Measurements from ENCODE around the gene SALL1. TPM values are rescaled to one million over a fixed set of nuclear protein-coding genes. Genes with fewer than 3 reads are reported as not detected.

SALL1 gene
- total and polyA plus RNA-seq, 4 donors = 0.06 TPM; not detected in 3

DNA sequence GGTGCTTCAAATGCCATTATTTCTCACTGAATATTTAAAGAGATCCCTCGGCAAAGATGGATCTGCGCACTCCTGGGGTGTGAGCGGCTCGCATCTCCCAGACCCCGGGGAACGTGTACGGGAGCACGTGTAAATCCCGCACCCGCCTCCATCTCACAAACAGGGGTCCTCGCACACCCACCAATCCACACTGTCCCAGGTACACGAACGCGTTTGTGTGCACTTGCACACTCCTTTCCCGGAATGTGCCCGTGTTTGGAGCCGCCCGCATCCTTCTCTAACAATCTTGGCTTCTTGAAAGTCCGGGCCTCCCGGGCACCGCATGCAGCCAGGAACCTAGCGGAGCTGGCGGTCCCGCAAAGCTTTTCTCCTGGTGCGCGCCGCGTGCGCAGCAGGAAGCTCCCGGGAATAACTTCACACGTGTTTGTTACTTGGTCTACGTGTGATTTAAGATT lies 2.5 kb upstream of the SALL1 start:
- ATAC-seq (ENCODE audit: insufficient read depth, low FRiP score) (no peak), DNase-seq (peak in 2 of 3 donors; percentile 22 to 27)
- H3K9ac ChIP-seq (ENCODE audit: insufficient read depth in 1 of 2, low read length in 2 of 2) = no peak overlapping the region
- WGBS, 2 donors = 6 to 9% methylated on average over 32 of the region's 32 CpGs
- no peak overlapping the region for H3K4me3 ChIP-seq
- peaks cover 49 to 84% (median 73%) of the 10 kb centered on the region in 3 donors for H3K27me3 ChIP-seq (ENCODE audit: control insufficient read depth in 3 of 3, insufficient read depth in 3 of 3, low read length in 2 of 3)
- H3K4me1 ChIP-seq (ENCODE audit: control insufficient read depth in 5 of 5, insufficient read depth in 5 of 5, low read length in 5 of 5) = peaks cover 0 to 21% (median 0%) of the 10 kb centered on the region in 5 donors
- no peaks in the 10 kb centered on the region for H3K36me3 ChIP-seq (ENCODE audit: control insufficient read depth in 4 of 4, insufficient read depth in 4 of 4, low read length in 4 of 4)
- TF ChIP-seq, protein P1, sequence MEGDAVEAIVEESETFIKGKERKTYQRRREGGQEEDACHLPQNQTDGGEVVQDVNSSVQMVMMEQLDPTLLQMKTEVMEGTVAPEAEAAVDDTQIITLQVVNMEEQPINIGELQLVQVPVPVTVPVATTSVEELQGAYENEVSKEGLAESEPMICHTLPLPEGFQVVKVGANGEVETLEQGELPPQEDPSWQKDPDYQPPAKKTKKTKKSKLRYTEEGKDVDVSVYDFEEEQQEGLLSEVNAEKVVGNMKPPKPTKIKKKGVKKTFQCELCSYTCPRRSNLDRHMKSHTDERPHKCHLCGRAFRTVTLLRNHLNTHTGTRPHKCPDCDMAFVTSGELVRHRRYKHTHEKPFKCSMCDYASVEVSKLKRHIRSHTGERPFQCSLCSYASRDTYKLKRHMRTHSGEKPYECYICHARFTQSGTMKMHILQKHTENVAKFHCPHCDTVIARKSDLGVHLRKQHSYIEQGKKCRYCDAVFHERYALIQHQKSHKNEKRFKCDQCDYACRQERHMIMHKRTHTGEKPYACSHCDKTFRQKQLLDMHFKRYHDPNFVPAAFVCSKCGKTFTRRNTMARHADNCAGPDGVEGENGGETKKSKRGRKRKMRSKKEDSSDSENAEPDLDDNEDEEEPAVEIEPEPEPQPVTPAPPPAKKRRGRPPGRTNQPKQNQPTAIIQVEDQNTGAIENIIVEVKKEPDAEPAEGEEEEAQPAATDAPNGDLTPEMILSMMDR (IDR thresholded peaks at IDR 0.05; ENCODE audit: control extremely low read depth, extremely low read depth) = no peak
- no peak overlapping the region for H3K27ac ChIP-seq (ENCODE audit: low read depth in 1 of 2, low read length in 1 of 2)
- peaks cover 0 to 13% (median 0%) of the 10 kb centered on the region in 4 donors for H3K9me3 ChIP-seq (ENCODE audit: control insufficient read depth in 4 of 4, insufficient read depth in 3 of 4, low read length in 3 of 4)

DNA sequence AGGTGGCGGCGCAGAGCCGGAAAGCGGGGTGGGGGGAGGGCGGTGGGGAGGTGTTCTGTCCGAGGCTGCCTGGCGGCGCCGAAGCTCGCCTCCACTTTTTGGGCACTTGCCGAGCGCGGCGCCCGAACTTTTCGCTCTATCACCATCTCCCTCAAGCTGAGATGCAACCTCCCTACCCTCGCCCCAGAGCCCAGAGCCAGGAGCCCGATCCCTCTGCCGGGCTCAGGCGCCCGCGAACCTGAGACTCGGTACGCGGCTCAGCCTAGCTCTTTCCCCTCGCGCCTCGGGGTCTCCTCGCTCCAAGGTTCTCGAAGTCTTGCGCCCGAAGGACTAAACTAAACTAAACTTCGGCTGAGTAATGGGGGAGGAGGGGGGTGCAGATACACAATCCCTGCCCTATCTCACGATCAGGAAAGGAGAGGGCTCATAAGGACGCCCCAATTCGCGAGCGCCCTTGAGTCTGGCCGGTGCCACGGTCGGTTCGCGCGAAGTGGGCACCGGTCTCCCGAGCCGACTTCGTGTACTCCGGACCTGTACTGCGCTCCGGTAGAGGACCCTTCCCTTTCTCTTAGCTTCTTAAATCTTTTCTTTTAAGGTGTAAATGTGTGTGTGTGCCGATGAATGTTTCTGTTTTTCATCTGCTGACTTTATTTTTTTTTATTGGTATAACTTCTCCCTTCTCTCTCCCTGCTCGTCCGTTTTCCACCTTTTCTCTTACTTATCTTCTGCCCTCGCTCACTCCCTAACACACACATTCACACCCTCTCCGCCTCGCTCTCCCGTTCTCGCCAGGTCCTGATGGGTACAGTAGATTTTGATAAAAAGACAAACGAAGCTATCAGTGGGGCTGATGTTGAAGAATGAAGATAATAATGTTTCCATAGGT lies 1.9 kb upstream of the SALL1 start:
- Histone ChIP-seq H3K9ac (ENCODE audit: insufficient read depth in 1 of 2, low read length in 2 of 2) (no peak overlapping the region), H3K27me3 (ENCODE audit: control insufficient read depth in 3 of 3, insufficient read depth in 3 of 3, low read length in 2 of 3) (peaks cover 49 to 86% (median 75%) of the 10 kb centered on the region in 3 donors), H3K36me3 (ENCODE audit: control insufficient read depth in 4 of 4, insufficient read depth in 4 of 4, low read length in 4 of 4) (no peaks in the 10 kb centered on the region), H3K27ac (ENCODE audit: low read depth in 1 of 2, low read length in 1 of 2) (no peak overlapping the region), H3K9me3 (ENCODE audit: control insufficient read depth in 4 of 4, insufficient read depth in 3 of 4, low read length in 3 of 4) (peaks cover 0 to 11% (median 0%) of the 10 kb centered on the region in 4 donors), H3K4me3 (no peak overlapping the region), H3K4me1 (ENCODE audit: control insufficient read depth in 5 of 5, insufficient read depth in 5 of 5, low read length in 5 of 5) (peaks cover 0 to 21% (median 0%) of the 10 kb centered on the region in 5 donors)
- ATAC-seq (ENCODE audit: insufficient read depth, low FRiP score) = no peak
- TF ChIP-seq, protein P1 (IDR thresholded peaks at IDR 0.05; ENCODE audit: control extremely low read depth, extremely low read depth) = no peak
- WGBS, 2 donors = 3 to 4% methylated on average over 46 to 60 of the region's 60 CpGs
- DNase-seq = peak in 1 of 3 donors; percentile 24

DNA sequence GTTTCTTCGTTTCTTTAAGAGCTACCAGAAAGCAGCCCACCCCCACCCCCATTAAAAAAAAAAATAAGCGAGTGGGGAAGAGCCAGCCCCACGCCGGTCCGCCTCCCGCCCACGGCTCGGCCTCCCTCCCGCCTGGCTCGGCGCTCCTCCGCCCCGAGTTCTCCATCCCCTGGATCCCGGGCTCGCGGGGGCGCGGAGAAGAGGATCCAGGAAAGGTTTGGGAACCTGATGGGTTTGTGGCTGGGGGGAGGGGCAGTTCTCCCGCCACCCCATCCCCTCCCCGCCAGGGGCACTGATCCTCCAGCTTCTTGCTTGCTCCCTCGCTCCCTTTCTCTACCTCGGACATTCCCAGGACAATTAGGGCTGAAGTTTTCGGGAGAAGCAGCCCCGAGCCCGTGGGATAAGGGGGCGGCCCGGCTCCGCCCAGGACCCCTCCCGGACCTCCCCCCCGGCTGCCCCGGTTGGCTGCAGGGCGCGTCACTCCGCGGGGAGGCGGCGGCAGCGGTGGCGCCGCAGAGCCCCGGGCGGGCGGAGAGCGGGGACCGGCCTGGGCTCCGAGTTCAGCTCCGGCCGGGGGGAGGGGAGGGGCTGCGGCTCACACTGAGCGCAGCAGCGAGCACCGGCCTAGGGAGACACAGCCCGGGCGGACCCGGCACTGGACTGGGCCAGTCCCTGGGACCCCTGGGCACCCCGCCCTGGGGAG lies 1.0 kb upstream of the SALL1 start:
- Histone ChIP-seq H3K9me3 (ENCODE audit: control insufficient read depth in 4 of 4, insufficient read depth in 3 of 4, low read length in 3 of 4) (peaks cover 0 to 11% (median 0%) of the 10 kb centered on the region in 4 donors), H3K27me3 (ENCODE audit: control insufficient read depth in 3 of 3, insufficient read depth in 3 of 3, low read length in 2 of 3) (peaks cover 49 to 86% (median 75%) of the 10 kb centered on the region in 3 donors), H3K27ac (ENCODE audit: low read depth in 1 of 2, low read length in 1 of 2) (no peak overlapping the region), H3K4me3 (no peak overlapping the region), H3K4me1 (ENCODE audit: control insufficient read depth in 5 of 5, insufficient read depth in 5 of 5, low read length in 5 of 5) (peaks cover 0 to 21% (median 0%) of the 10 kb centered on the region in 5 donors), H3K36me3 (ENCODE audit: control insufficient read depth in 4 of 4, insufficient read depth in 4 of 4, low read length in 4 of 4) (no peaks in the 10 kb centered on the region), H3K9ac (ENCODE audit: insufficient read depth in 1 of 2, low read length in 2 of 2) (no peak overlapping the region)
- DNase-seq = peak; percentile 36 to 59 (median 54)
- 1 to 3% methylated on average over 46 to 56 of the region's 56 CpGs for WGBS, 2 donors
- TF ChIP-seq, protein P1 (IDR thresholded peaks at IDR 0.05; ENCODE audit: control extremely low read depth, extremely low read depth) = no peak
- ATAC-seq (ENCODE audit: insufficient read depth, low FRiP score) = no peak

Data from lung (tissue), 12 donors.